ENCODE measurements around the gene OAT. TPM values are rescaled to one million over a fixed set of nuclear protein-coding genes. Genes with fewer than 3 reads are reported as not detected.

OAT gene
- total and polyA plus RNA-seq, 2 of the 4 experiments (the other 2 are of a cell fraction), result 110 to 152 TPM

DNA sequence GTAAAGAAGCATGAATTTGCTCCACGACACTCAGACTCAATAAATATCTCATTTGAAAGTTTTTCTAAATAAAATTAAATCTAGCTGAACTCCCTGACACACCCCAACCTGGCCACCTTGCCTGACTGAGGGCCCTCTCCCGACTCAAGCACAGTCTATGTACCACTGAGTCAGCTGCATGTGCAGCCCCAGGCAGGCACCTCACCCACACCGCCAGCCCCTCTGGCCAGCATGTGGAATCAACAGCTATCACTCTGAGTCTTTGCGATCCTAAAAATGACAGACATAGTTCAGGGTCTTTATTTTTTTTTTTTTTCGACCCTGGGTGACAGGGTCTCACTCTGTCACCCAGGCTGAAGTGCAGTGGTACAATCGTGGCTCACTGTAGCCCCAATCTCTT is 35.2 kb downstream of the OAT start:
- H3K36me3 ChIP-seq (ENCODE audit: control insufficient read depth, insufficient read depth, low read length), result no peaks in the 10 kb centered on the region
- no peak overlapping the region for H3K23ac ChIP-seq (ENCODE audit: low read depth, low read length)
- H3K18ac ChIP-seq (ENCODE audit: low read depth, low read length), result no peak overlapping the region
- no peaks in the 10 kb centered on the region for H3K9me3 ChIP-seq (ENCODE audit: control insufficient read depth, insufficient read depth, low read length)
- no peak overlapping the region for H2BK5ac ChIP-seq (ENCODE audit: low read depth, low read length, poor library complexity, severe bottlenecking)
- no peak overlapping the region for H2AFZ ChIP-seq (replicated peaks; ENCODE audit: low read length, poor library complexity)
- H3K4ac ChIP-seq (ENCODE audit: low read depth, low read length), result no peak overlapping the region
- H2AK5ac ChIP-seq (ENCODE audit: low read depth, low read length), result no peak overlapping the region
- dilution Hi-C loops (cut with HindIII; ENCODE audit: low sequenced_read_pairs, unreplicated experiment) (loop anchor here (25.0 kb wide), 1 partner anchor 396 kb away; no protein-coding TSS in a partner anchor), intact Hi-C loops (cut with micrococcal nuclease) (no loop called here), in situ Hi-C loops (cut with MboI; ENCODE audit: low sequenced_read_pairs) (loop anchor here (10.0 to 25.0 kb wide), 2 partner anchors 799 to 1246 kb away; partner anchors contain the start of genes HMX2 and HMX3)
- H3K79me1 ChIP-seq (ENCODE audit: low read depth in 1 of 2, low read length in 2 of 2), result no peaks in the 10 kb centered on the region
- no peak overlapping the region for H4K8ac ChIP-seq (ENCODE audit: low read depth in 2 of 2, low read length in 2 of 2)
- H4K91ac ChIP-seq (ENCODE audit: insufficient read depth, low read depth, low read length), result no peak overlapping the region
- no peak for ATAC-seq (ENCODE audit: low read depth)
- H4K20me1 ChIP-seq (ENCODE audit: insufficient read depth, low read length), result no peaks in the 10 kb centered on the region
- ChIA-PET POLR2A (ENCODE audit: unreplicated experiment) (interaction anchor here (0.6 kb wide), 1 partner anchor 9 kb away, joined by 3 read pairs; no protein-coding TSS in a partner anchor), CTCF (no interaction called here)
- H3K27ac ChIP-seq (ENCODE audit: insufficient read depth, low read length), result no peak overlapping the region
- H3K14ac ChIP-seq (replicated peaks; ENCODE audit: low read depth, low read length), result no peak overlapping the region
- no peak overlapping the region for H2BK120ac ChIP-seq (ENCODE audit: low read depth, low read length)
- no peak overlapping the region for H3K9ac ChIP-seq (ENCODE audit: low read depth, low read length)
- 78% methylated on average over 2 of the region's 6 CpGs; no CpG with 5 or more reads in 1 of the 2 experiments for WGBS, 2 experiments (ENCODE audit: extremely low coverage in 2 of 2, insufficient read length in 1 of 2)
- H3K27me3 ChIP-seq (ENCODE audit: control insufficient read depth, insufficient read depth, low read length), result peaks cover 12% of the 10 kb centered on the region
- H3K9me1 ChIP-seq (ENCODE audit: insufficient read depth, low read length), result no peaks in the 10 kb centered on the region
- no peaks in the 10 kb centered on the region for H3K4me1 ChIP-seq (ENCODE audit: control insufficient read depth, insufficient read depth, low read length)
- H2AK9ac ChIP-seq (replicated peaks; ENCODE audit: low read depth, low read length, poor library complexity), result no peak overlapping the region
- BruUV-seq (replicated peaks), result no TSS peak
- TF ChIP-seq BHLHE40 (IDR thresholded peaks at IDR 0.05; ENCODE audit: low read depth, low read length), result no peak
- TF ChIP-seq CHD1 (IDR thresholded peaks at IDR 0.05; ENCODE audit: low read depth, low read length), result no peak
- TF ChIP-seq MAFK (IDR thresholded peaks at IDR 0.05; ENCODE audit: low read depth, low read length), result no peak
- no peak for TF ChIP-seq FOS (IDR thresholded peaks at IDR 0.05; ENCODE audit: low read depth, low read length)
- TF ChIP-seq, protein P1, sequence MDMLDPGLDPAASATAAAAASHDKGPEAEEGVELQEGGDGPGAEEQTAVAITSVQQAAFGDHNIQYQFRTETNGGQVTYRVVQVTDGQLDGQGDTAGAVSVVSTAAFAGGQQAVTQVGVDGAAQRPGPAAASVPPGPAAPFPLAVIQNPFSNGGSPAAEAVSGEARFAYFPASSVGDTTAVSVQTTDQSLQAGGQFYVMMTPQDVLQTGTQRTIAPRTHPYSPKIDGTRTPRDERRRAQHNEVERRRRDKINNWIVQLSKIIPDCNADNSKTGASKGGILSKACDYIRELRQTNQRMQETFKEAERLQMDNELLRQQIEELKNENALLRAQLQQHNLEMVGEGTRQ (IDR thresholded peaks at IDR 0.05; ENCODE audit: low read depth, low read length), result no peak
- no peak for TF ChIP-seq CEBPB (IDR thresholded peaks at IDR 0.05; ENCODE audit: low read depth, low read length)
- no peak for TF ChIP-seq NFE2L2 (IDR thresholded peaks at IDR 0.05; ENCODE audit: low read depth, low read length)
- TF ChIP-seq, protein P2, sequence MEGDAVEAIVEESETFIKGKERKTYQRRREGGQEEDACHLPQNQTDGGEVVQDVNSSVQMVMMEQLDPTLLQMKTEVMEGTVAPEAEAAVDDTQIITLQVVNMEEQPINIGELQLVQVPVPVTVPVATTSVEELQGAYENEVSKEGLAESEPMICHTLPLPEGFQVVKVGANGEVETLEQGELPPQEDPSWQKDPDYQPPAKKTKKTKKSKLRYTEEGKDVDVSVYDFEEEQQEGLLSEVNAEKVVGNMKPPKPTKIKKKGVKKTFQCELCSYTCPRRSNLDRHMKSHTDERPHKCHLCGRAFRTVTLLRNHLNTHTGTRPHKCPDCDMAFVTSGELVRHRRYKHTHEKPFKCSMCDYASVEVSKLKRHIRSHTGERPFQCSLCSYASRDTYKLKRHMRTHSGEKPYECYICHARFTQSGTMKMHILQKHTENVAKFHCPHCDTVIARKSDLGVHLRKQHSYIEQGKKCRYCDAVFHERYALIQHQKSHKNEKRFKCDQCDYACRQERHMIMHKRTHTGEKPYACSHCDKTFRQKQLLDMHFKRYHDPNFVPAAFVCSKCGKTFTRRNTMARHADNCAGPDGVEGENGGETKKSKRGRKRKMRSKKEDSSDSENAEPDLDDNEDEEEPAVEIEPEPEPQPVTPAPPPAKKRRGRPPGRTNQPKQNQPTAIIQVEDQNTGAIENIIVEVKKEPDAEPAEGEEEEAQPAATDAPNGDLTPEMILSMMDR (conservative IDR thresholded peaks at IDR 0.05; ENCODE audit: low read depth, low read length), result no peak
- no peak for TF ChIP-seq MXI1 (IDR thresholded peaks at IDR 0.05; ENCODE audit: borderline replicate concordance, low read depth, low read length)
- TF ChIP-seq RCOR1 (IDR thresholded peaks at IDR 0.05; ENCODE audit: insufficient replicate concordance, low read length), result no peak
- no peak for TF ChIP-seq MAZ (IDR thresholded peaks at IDR 0.05; ENCODE audit: borderline replicate concordance, low read depth, low read length)
- H3K4me2 ChIP-seq (ENCODE audit: low read depth, low read length), result no peak overlapping the region
- no peak overlapping the region for H3K56ac ChIP-seq (ENCODE audit: extremely low read depth, insufficient read depth, low read length)
- H2BK15ac ChIP-seq (ENCODE audit: low read depth, low read length), result no peak overlapping the region
- H2BK20ac ChIP-seq (ENCODE audit: low read depth, low read length), result no peak overlapping the region
- no peak for DNase-seq
- no peak overlapping the region for H3K4me3 ChIP-seq (ENCODE audit: insufficient read depth, low read depth, low read length)
- no peak overlapping the region for H4K5ac ChIP-seq (ENCODE audit: low read depth, low read length)
